K562 (cell line): ENCODE data around the gene USB1. TPM values are rescaled to one million over a fixed set of nuclear protein-coding genes. Genes with fewer than 3 reads are reported as not detected.

Source experiments
- ARID1B ChIP-seq: fragments of 450-650 bp; IDR thresholded peaks from 2 replicates; pipeline ENCODE4 v1.6.1; 2016; ENCODE audit warnings: antibody characterized with exemption, mild to moderate bottlenecking, inconsistent platforms
- ATF4 ChIP-seq: fragments of 450-650 bp; formaldehyde crosslinking; IDR thresholded peaks from 2 replicates; pipeline ENCODE4 v1.4.0; 2022; ENCODE audit warnings: mild to moderate bottlenecking, moderate library complexity
- CBFA2T3 ChIP-seq: fragments of 450-650 bp; IDR thresholded peaks from 2 replicates; pipeline ENCODE4 v1.6.1; 2017
- CC2D1A ChIP-seq: fragments of 450-650 bp; IDR thresholded peaks from 2 replicates; pipeline ENCODE4 v1.6.1; 2017; ENCODE audit warnings: mild to moderate bottlenecking
- EP300 ChIP-seq: IDR thresholded peaks from 2 replicates; pipeline ENCODE4 v1.6.1; 2012; ENCODE audit warnings: low read length, improper control_type of control experiment
- GTF2E2 ChIP-seq: fragments of 200-800 bp; sonication (Bioruptor generic); IDR thresholded peaks from 2 replicates; pipeline ENCODE4 v1.6.1; 2016; ENCODE audit warnings: missing genetic modification characterization, missing compliant biosample characterization
- HCFC1 ChIP-seq: IDR thresholded peaks from 2 replicates; pipeline ENCODE4 v1.6.1; 2012; ENCODE audit warnings: low read depth, low read length, improper control_type of control experiment
- HMGN3 ChIP-seq: IDR thresholded peaks from 2 replicates; pipeline ENCODE4 v1.6.1; 2011; ENCODE audit warnings: borderline replicate concordance, low read depth, mild to moderate bottlenecking, mixed read lengths, low read length; ENCODE audit not compliant: insufficient read length; ENCODE audit errors: extremely low read depth
- HNRNPH1 ChIP-seq: fragments of 200-400 bp; formaldehyde crosslinking; optimal IDR thresholded peaks from 2 replicates; pipeline ENCODE3; 2017; ENCODE audit warnings: low read depth, mild to moderate bottlenecking, low read length, moderate library complexity
- HSF4 ChIP-seq: fragments of 250-450 bp; sonication (Bioruptor Pico); IDR thresholded peaks from 2 replicates; pipeline ENCODE4 v2.1.2; 2022; ENCODE audit warnings: mild to moderate bottlenecking, moderate library complexity, borderline replicate concordance
- MAZ ChIP-seq, 2 experiments: fragments of 450-650 bp in 1 of 2; sonication (generic) in 1 of 2; formaldehyde crosslinking; IDR thresholded peaks in 1 of 2; conservative IDR thresholded peaks in 1 of 2; 2 replicates each; pipeline versions ENCODE4 v1.4.0 to v1.5.0; 2020; ENCODE audit warnings: mild to moderate bottlenecking in 1 of 2, missing genetic modification reagents in 1 of 2
- MTA3 ChIP-seq: fragments of 450-650 bp; formaldehyde crosslinking; IDR thresholded peaks from 2 replicates; pipeline ENCODE4 v1.6.1; 2017; ENCODE audit warnings: mild to moderate bottlenecking, borderline replicate concordance
- NR2C1 ChIP-seq, 2 experiments: fragments of 450-650 bp; IDR thresholded peaks; 2 replicates each; pipeline ENCODE4 v1.6.1; 2017; ENCODE audit warnings: mild to moderate bottlenecking in 2 of 2, antibody characterized with exemption in 1 of 2, inconsistent platforms in 1 of 2, missing compliant biosample characterization in 1 of 2, missing genetic modification characterization in 1 of 2
- POLR2G ChIP-seq: fragments of 200-400 bp; formaldehyde crosslinking; IDR thresholded peaks from 2 replicates; pipeline ENCODE4 v1.6.1; 2017; ENCODE audit warnings: low read depth, mild to moderate bottlenecking, antibody characterized with exemption, low read length, moderate library complexity
- RBM34 ChIP-seq: fragments of 200-400 bp; formaldehyde crosslinking; IDR thresholded peaks from 2 replicates; pipeline ENCODE4 v1.6.1; 2018; ENCODE audit warnings: low read length, borderline replicate concordance; ENCODE audit not compliant: insufficient read depth
- SOX6 ChIP-seq: fragments of 450-650 bp; IDR thresholded peaks from 2 replicates; pipeline ENCODE4 v1.6.1; 2014; ENCODE audit warnings: mild to moderate bottlenecking
- SP2 ChIP-seq: IDR thresholded peaks from 2 replicates; pipeline ENCODE4 v1.6.1; 2011; ENCODE audit warnings: mild to moderate bottlenecking, low read depth, low read length, moderate library complexity; ENCODE audit not compliant: poor library complexity, severe bottlenecking; ENCODE audit errors: extremely low read depth
- TFAP4 ChIP-seq: sonication (generic); formaldehyde crosslinking; IDR thresholded peaks from 2 replicates; pipeline ENCODE4 v1.8.0; 2022; ENCODE audit warnings: missing genetic modification reagents, mild to moderate bottlenecking, moderate library complexity, borderline replicate concordance
- THRB ChIP-seq: fragments of 450-650 bp; formaldehyde crosslinking; conservative IDR thresholded peaks from 2 replicates; pipeline ENCODE4 v1.4.0; 2022; ENCODE audit warnings: mild to moderate bottlenecking, missing genetic modification characterization
- TRIM28 ChIP-seq: fragments of 450-650 bp; IDR thresholded peaks from 2 replicates; pipeline ENCODE4 v1.6.1; 2017
- ZNF197 ChIP-seq: fragments of 200-800 bp; sonication (Bioruptor generic); IDR thresholded peaks from 2 replicates; pipeline ENCODE4 v1.6.1; 2016; ENCODE audit warnings: low read depth, missing genetic modification characterization, missing compliant biosample characterization
- ZNF589 ChIP-seq: fragments of 200-800 bp; sonication (Bioruptor generic); IDR thresholded peaks from 2 replicates; pipeline ENCODE4 v1.6.1; 2016; ENCODE audit warnings: low read depth, missing genetic modification characterization, missing compliant biosample characterization
- polyA plus RNA-seq, 8 experiments: library from polyadenylated mRNA; depleted of rRNA in 4 of 8; stranded (reverse) in 5 of 8; unstranded in 3 of 8; fragments of >200 nt; fragmentation: Nextera tagmentation in 2 of 8; fragmentation: Illumina TruSeq in 1 of 8; extraction: Ambion mirVana in 2 of 8; extraction: Trizol in 1 of 8; gene quantifications; 2 replicates each; pipeline versions ENCODE4 v1.2.1 to v1.2.3, GENCODE V29; 2011 to 2014; ENCODE audit warnings: inconsistent platforms in 1 of 8, missing spikeins in 1 of 8
- total RNA-seq, 7 experiments: library from RNA; depleted of rRNA in 6 of 7; stranded (reverse); fragments of >200 nt in 6 of 7; fragmentation: Illumina TruSeq in 2 of 7; extraction: Trizol in 2 of 7; gene quantifications; 2 replicates each; pipeline versions ENCODE4 v1.2.1 to v1.2.3, GENCODE V29; 2011 to 2021; ENCODE audit warnings: low replicate concordance in 1 of 7
- TF ChIP-seq, protein P1 (sequence below): fragments of 450-650 bp; IDR thresholded peaks from 2 replicates; pipeline ENCODE4 v1.6.1; 2017; ENCODE audit warnings: antibody characterized with exemption

The USB1 gene
- total and polyA plus RNA-seq, 9 of the 15 experiments (the other 6 are each of a cell fraction or from before 2014, with no cell fraction given) = 11.6 to 73.6 (median 19.4) TPM

DNA sequence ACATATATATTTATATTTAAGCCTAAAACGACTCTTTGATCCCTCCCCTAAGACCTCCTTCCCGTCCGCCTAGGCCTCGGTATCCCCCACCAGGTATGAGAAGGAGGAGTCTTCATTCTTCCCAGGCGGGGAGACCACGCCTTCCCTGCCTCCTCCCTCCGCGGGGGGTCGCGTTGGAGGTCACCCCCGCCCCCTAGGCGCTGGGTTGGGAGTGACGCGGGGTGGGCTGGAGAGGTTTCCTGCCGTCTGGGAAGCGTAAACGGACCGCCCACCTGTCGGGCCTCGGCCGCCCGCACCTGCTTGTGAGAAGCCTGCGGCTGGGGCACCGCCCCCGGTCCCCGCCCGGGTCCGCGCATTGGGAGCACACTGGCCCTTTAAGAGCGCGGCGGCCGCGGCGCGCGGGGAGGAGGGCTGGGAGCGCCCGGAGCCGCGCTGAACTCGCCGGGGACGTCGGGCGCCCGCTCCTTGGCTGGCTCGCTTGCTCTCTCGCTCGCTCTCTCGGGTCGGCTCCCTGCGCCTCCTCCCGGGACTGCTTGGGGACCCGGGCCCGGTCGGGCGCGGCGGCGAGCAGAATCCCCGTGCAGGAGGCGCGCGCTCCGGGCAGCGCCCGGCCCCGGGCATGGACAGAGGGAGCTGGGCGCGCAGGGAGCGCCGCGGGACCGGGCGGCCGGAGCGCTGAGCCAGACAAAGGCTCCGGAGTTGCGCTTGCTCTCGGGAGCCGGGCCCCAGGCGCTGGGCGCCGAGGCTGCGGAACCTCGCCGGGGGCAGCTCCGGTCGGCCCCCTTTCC, 24.3 kb downstream of the USB1 start, which contains the start of gene MMP15 (continued):
- TF ChIP-seq RBM34 (0 out of 2 replicates have a peak, but pooled peaks have one; percentile 15), HMGN3 (peak; percentile 44), ZNF589 (no peak), MTA3 (peak; percentile 18; the same call in 1 of the 2 replicates), MAZ (CRISPR knock-in tag; conservative IDR thresholded peaks at IDR 0.05 in 1 of 2, IDR thresholded peaks at IDR 0.05 in 1 of 2) (peak; percentile 70 to 84), CBFA2T3 (peak; percentile 27), HSF4 (CRISPR knock-in tag) (no peak), TRIM28 (no peak), CC2D1A (peak; percentile 98), SP2 (no peak), ATF4 (no peak), ZNF197 (CRISPR knock-in tag) (no peak), EP300 (no peak), SOX6 (peak; percentile 23; the same call in 1 of the 2 replicates), TFAP4 (CRISPR knock-in tag) (peak; percentile 4; the same call in 1 of the 2 replicates), ARID1B (no peak), GTF2E2 (tag) (0 out of 2 replicates have a peak, but pooled peaks have one; percentile 27), POLR2G (peak; percentile 63), THRB (no peak), HCFC1 (no peak; the same call in 1 of the 2 replicates), HNRNPH1 (no peak), NR2C1 (IDR thresholded peaks at IDR 0.05) (no peak), NR2C1 (tag; IDR thresholded peaks at IDR 0.05) (0 out of 2 replicates have a peak, but pooled peaks have one; percentile 11)
- TF ChIP-seq, protein P1, sequence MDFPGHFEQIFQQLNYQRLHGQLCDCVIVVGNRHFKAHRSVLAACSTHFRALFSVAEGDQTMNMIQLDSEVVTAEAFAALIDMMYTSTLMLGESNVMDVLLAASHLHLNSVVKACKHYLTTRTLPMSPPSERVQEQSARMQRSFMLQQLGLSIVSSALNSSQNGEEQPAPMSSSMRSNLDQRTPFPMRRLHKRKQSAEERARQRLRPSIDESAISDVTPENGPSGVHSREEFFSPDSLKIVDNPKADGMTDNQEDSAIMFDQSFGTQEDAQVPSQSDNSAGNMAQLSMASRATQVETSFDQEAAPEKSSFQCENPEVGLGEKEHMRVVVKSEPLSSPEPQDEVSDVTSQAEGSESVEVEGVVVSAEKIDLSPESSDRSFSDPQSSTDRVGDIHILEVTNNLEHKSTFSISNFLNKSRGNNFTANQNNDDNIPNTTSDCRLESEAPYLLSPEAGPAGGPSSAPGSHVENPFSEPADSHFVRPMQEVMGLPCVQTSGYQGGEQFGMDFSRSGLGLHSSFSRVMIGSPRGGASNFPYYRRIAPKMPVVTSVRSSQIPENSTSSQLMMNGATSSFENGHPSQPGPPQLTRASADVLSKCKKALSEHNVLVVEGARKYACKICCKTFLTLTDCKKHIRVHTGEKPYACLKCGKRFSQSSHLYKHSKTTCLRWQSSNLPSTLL = peak; percentile 98
